GM21367 (cell line): ENCODE measurements around the gene THRB.
A peak's percentile ranks its signal among the peaks of the same experiment; 100 is the strongest.

Experiments used
- ATAC-seq: cut with Tn5 transposase; IDR thresholded peaks from one replicate; pipeline ENCODE4 v1.9.1; 2021; ENCODE audit not compliant: unreplicated experiment

Gene THRB

GRCh38 chr3:24513463-24513862 lies 18.8 kb upstream of the THRB start:
- no peak for ATAC-seq

- ATAC-seq, result no peak
Observed at GRCh38 chr3:24512564-24513197, 18.0 kb upstream of the THRB start.

DNA sequence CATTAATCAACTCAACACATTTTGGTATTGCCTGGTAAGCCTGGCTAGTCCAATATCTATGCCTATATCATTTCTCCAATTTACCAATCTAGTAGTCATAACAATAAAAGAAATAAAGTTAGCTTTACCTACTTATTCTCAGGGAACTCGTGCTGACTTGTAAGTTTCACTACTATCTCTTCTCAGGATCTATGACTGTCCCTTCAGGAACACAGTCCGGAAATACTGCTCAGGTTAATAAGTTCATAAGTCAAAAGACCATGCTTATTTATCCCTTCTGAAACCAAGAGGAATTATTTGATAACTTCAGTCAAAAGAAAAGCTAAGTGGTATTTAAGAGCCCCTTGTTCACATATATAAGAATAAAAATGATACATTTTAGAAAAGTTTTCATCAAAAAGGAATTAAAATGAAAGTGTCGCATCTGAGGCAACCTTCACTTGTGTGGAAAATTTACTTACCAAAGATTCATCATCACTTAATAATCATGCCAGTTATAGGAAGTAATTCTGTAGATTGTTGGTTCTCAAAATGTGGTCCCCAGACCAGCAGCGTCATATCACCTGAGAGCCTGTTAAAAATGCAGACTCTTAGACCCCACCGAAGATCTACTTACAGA lies 15.5 kb upstream of the THRB start:
- no peak for ATAC-seq

- no peak for ATAC-seq
Observed at GRCh38 chr3:24508423-24508839, 13.8 kb upstream of the THRB start.

DNA sequence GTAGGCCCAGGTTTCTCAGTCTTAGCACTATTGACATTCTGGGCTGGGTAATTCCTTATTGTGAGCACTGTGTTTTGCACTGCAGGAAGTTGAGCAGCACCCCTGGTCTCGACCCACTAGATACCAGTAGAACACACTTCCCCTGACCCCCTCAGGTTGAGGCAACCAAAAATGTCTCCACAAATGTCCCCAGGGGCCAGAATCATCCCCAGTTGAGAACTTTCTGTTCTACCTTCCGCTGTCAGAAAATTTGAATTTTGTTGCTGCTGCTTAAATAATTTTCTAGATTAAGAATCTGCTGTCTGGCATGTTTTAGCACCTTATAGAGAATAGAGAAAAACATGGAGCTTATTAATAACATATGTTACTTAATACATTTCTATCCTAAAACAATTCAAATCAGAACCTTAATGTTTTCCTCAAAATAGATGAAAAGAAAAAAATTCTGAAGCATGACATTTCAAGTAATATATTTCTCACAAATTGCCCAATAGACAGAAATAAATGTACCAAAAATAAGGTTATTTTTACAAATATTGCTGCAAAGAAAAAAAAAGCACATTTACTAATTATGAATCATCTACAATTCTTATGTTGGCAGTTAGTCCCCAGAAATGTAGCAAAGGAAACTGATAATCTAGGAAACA lies 13.2 kb upstream of the THRB start:
- ATAC-seq, result no peak

DNA sequence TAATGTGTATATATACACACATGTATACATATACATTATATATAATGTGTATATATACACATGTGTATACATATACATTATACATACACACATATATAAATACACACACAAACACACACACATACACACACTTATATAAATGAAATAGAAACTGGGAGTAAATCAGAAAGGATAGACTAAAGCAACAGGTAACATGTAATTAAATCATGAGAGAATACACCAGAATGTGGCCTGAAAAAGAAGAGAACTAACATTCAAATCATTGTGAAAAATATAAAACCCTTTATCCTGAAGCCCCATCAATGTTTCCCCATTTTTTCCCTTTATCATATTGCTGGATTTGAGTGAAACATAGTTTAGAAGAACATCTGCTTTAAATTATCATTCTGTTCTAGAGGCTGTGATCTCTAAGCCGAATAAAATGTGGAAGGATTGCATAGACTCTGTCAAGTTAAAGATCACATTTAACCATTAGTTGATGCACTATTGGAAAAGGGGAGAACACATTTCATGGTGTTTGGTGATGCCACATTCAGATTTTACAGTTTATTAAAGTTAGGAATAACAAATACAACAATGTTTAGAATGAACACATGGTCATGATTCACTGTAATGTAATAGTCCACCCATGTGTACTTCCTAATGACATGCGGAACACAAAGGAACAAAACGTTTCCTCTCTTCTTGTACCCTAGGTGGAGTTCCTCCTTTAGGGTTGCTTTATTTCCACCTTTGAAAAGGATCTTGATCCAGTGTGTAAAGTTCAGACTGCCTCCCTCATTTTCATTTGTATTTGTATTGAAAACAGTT lies 12.5 kb upstream of the THRB start:
- ATAC-seq, result no peak

- ATAC-seq, result no peak
Observed at GRCh38 chr3:24505691-24506550, 11.3 kb upstream of the THRB start.

GRCh38 chr3:24504772-24505171 lies 10.1 kb upstream of the THRB start:
- no peak for ATAC-seq

GRCh38 chr3:24503616-24504113 lies 9.0 kb upstream of the THRB start:
- ATAC-seq, result peak; percentile 93

DNA sequence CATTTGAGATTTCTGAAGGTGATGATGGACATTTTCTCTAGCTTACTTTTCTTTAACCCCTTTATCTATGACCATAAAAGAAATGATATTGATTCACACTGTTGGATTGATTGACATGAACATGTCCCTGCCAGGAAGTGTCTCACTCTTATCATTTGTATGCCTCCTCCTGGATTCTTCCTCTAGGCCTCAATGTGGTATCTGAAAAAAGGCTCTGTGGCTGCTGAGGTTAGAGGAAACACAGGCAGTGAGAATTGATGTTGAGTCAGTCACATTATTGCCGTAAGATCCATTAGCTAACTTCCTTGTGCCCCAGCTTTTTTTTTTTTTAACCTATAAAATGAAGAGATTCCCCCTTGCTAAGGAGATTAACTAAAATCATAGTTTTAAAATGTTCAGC lies 8.0 kb upstream of the THRB start:
- ATAC-seq, result no peak

GRCh38 chr3:24500806-24501205 lies 6.2 kb upstream of the THRB start:
- ATAC-seq, result no peak

- ATAC-seq, result no peak
Observed at GRCh38 chr3:24499991-24500390, 5.3 kb upstream of the THRB start.

GRCh38 chr3:24498796-24499195 lies 4.1 kb upstream of the THRB start:
- ATAC-seq, result no peak

DNA sequence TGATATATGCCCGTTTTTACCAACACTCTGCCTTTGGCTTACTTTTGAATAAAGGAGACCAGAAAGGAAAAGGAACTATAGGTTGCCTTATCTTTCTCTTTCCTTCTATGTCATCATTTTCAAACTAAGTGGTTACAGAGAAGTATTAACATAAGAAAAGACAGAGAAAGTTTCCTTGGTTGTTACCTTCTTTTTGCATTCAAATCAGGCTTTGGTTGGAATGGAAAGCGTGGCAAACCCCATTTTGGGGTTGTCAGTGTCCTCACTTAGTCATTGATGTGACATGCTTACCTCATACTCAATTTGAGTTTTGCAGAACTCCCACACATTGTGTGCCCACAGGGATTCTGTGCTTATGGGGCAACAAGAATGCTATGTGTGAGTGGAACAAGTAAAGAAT lies 3.7 kb upstream of the THRB start:
- no peak for ATAC-seq

- no peak for ATAC-seq
Observed at GRCh38 chr3:24497942-24498341, 3.3 kb upstream of the THRB start.

DNA sequence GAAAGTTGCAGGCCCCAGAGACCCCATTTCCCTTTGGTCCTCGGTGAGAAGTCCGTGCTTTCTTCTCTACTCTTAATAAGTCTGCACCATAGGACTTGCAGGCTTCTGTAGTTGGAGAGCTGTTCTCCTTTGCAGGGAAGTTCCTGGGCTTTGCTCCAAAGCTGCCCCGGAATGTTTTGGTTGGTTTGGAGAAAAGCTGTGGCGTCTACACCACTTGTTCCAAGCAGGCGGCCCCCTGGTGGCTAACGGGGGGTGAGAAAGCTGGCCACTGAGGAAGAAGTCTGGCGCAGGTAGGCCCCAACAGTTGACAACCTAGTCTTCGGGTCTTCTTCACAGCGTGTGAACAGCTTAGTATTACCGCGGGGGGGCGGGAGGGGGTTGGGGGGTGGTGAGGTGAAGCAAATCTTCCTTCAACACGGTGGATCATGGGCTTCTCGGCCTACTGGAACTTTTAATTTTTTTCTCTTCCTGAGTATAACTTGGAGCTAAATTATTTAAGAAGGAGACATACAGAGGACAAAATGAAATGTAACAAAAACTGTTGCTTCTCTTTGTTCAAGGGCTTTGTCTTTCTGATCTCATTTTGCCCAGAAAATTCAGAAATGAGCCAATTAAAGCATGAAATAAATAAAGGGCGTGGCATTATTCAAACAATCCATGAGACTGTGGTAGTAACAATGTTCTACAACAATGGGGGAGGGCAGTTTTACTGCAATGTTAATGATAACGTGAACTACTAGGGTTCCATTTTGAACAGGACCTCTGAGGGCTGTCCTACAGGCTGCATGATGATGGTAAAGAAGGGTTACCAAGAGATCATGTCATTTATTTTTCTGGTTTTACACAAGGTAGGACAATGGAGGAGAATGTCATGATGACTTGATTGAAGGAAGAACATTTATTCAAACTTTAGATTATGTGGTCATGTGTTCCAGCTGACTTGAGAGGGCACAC lies 2.2 kb upstream of the THRB start:
- ATAC-seq, result no peak

GRCh38 chr3:24495326-24495994 lies 810 bp upstream of the THRB start:
- no peak for ATAC-seq

- ATAC-seq, result no peak
Observed at GRCh38 chr3:24493746-24494617, 668 bp downstream of the THRB start.
